ENCODE results near the gene KCTD2.

GRCh38 chr17:75006653-75007052, 40.4 kb upstream of the KCTD2 start:
- no peak for TF ChIP-seq FOXM1 (CRISPR knock-in tag; IDR thresholded peaks at IDR 0.05)
- no peak for TF ChIP-seq POLR2A (IDR thresholded peaks at IDR 0.05; ENCODE audit: insufficient read depth in 1 of 2, low read depth in 2 of 2, low read length in 2 of 2)
- TF ChIP-seq ZNF136 (CRISPR knock-in tag; IDR thresholded peaks at IDR 0.05; ENCODE audit: low read depth): no peak
- no peak for TF ChIP-seq ZBTB8A (CRISPR knock-in tag; IDR thresholded peaks at IDR 0.05; ENCODE audit: borderline replicate concordance, low read depth)

Data from HepG2 (cell line).